ENCODE measurements around the gene SLC27A5.

GRCh38 chr19:58475714-58476497 lies 35.9 kb downstream of the SLC27A5 start, which contains the start of gene ZNF446:
- TF ChIP-seq, protein P1, sequence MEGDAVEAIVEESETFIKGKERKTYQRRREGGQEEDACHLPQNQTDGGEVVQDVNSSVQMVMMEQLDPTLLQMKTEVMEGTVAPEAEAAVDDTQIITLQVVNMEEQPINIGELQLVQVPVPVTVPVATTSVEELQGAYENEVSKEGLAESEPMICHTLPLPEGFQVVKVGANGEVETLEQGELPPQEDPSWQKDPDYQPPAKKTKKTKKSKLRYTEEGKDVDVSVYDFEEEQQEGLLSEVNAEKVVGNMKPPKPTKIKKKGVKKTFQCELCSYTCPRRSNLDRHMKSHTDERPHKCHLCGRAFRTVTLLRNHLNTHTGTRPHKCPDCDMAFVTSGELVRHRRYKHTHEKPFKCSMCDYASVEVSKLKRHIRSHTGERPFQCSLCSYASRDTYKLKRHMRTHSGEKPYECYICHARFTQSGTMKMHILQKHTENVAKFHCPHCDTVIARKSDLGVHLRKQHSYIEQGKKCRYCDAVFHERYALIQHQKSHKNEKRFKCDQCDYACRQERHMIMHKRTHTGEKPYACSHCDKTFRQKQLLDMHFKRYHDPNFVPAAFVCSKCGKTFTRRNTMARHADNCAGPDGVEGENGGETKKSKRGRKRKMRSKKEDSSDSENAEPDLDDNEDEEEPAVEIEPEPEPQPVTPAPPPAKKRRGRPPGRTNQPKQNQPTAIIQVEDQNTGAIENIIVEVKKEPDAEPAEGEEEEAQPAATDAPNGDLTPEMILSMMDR (IDR thresholded peaks at IDR 0.05; ENCODE audit: borderline replicate concordance, extremely low read depth, low read length, poor library complexity, severe bottlenecking): peak; percentile 24
- no peak for TF ChIP-seq EZH2 (IDR thresholded peaks at IDR 0.05; ENCODE audit: borderline replicate concordance, low read depth, low read length, severe bottlenecking)

All from DND-41 (cell line).